ENCODE measurements around the gene ISCA1. TPM values are rescaled to one million over a fixed set of nuclear protein-coding genes. Genes with fewer than 3 reads are reported as not detected.

ISCA1 gene
- total RNA-seq, 1 experiment from 2014 or later, result 28.8 TPM

DNA sequence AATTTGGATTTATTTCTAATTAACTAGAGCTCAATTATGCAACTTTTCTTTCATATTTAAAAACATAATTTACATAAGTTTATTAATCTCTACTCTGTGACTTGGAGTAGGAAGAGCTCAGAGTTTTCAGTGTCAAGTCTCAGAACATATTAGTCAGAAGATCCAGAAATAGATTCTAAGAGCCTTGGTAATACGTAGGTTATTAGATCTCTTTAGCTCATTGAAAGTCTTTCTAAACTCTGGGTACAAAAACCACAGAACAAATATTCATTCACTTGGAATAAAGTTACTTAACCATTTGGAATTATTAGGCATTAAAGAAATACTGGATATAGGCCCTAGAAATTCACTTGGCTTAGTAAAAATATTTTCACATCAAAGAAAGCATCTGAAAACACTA lies 26.3 kb upstream of the ISCA1 start:
- Histone ChIP-seq H4K20me1 (ENCODE audit: low read length) (no peaks in the 10 kb centered on the region), H3K4me1 (ENCODE audit: insufficient read depth, low read length) (no peaks in the 10 kb centered on the region), H3K79me2 (ENCODE audit: low read length) (no peaks in the 10 kb centered on the region), H3K4me3 (ENCODE audit: low read length) (no peak overlapping the region), H3K9me3 (ENCODE audit: low read length) (no peaks in the 10 kb centered on the region), H3K9me2 (replicated peaks; ENCODE audit: low read length) (no peaks in the 10 kb centered on the region), H3K36me3 (ENCODE audit: low read depth, low read length) (peaks cover 24% of the 10 kb centered on the region), H3K27me3 (ENCODE audit: low read length) (no peaks in the 10 kb centered on the region), H3F3A (ENCODE audit: low read length, unreplicated experiment) (no peaks in the 10 kb centered on the region), H3K27ac (ENCODE audit: low read length) (no peak overlapping the region), H3K9ac (ENCODE audit: low read length) (no peak overlapping the region), H3K4me2 (ENCODE audit: low read length) (no peak overlapping the region), H2AFZ (ENCODE audit: low read length) (no peak overlapping the region)
- POLR2A ChIA-PET (ENCODE audit: unreplicated experiment), result no interaction called here
- CTCF ChIA-PET, result no interaction called here
- DNase-seq, result no peak
- TF ChIP-seq EZH2phosphoT487 (IDR thresholded peaks at IDR 0.05; ENCODE audit: borderline replicate concordance, low read length) (no peak), EZH2 (IDR thresholded peaks at IDR 0.05; ENCODE audit: low read length, unreplicated experiment) (no peak)
- TF ChIP-seq, protein P1, sequence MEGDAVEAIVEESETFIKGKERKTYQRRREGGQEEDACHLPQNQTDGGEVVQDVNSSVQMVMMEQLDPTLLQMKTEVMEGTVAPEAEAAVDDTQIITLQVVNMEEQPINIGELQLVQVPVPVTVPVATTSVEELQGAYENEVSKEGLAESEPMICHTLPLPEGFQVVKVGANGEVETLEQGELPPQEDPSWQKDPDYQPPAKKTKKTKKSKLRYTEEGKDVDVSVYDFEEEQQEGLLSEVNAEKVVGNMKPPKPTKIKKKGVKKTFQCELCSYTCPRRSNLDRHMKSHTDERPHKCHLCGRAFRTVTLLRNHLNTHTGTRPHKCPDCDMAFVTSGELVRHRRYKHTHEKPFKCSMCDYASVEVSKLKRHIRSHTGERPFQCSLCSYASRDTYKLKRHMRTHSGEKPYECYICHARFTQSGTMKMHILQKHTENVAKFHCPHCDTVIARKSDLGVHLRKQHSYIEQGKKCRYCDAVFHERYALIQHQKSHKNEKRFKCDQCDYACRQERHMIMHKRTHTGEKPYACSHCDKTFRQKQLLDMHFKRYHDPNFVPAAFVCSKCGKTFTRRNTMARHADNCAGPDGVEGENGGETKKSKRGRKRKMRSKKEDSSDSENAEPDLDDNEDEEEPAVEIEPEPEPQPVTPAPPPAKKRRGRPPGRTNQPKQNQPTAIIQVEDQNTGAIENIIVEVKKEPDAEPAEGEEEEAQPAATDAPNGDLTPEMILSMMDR (conservative IDR thresholded peaks at IDR 0.05; ENCODE audit: low read depth, low read length), result no peak
- intact Hi-C loops (cut with micrococcal nuclease), result no loop called here
- BruUV-seq (replicated peaks), result no TSS peak
- ATAC-seq, result no peak

DNA sequence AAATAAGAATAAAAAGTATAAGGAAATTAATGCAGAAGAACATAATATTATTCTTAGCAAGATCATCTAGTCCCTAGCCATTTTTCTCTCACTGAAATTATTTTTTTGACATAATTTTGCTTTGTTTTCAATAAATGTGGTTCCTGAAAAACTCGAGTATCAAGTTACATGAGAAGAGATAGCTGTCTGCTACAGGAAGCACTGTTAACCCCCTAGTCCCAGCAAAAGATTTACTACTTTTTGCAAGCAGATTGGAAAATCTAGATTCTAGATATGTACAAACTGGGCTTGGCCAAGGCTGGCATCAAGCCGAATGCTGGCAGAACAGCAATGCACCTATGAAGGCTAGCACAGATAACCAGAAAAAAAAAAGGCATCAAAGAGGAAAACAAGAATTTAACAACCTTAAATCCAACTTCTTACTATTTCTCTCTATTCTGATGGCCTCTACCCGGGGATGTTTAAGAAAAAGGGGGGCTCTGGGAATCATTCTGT lies 21.9 kb upstream of the ISCA1 start:
- ChIA-PET POLR2A (ENCODE audit: unreplicated experiment) (no interaction called here), CTCF (no interaction called here)
- TF ChIP-seq, protein P1 (conservative IDR thresholded peaks at IDR 0.05; ENCODE audit: low read depth, low read length), result no peak
- no peak for TF ChIP-seq EZH2 (IDR thresholded peaks at IDR 0.05; ENCODE audit: low read length, unreplicated experiment)
- TF ChIP-seq EZH2phosphoT487 (IDR thresholded peaks at IDR 0.05; ENCODE audit: borderline replicate concordance, low read length), result no peak
- Histone ChIP-seq H3K9me3 (ENCODE audit: low read length) (no peaks in the 10 kb centered on the region), H3F3A (ENCODE audit: low read length, unreplicated experiment) (no peaks in the 10 kb centered on the region), H3K36me3 (ENCODE audit: low read depth, low read length) (peaks cover 30% of the 10 kb centered on the region), H4K20me1 (ENCODE audit: low read length) (no peaks in the 10 kb centered on the region), H3K4me3 (ENCODE audit: low read length) (no peak overlapping the region), H3K9me2 (replicated peaks; ENCODE audit: low read length) (no peaks in the 10 kb centered on the region), H3K27ac (ENCODE audit: low read length) (no peak overlapping the region), H3K4me1 (ENCODE audit: insufficient read depth, low read length) (peaks cover 5% of the 10 kb centered on the region; the same call in 1 of the 2 replicates), H3K9ac (ENCODE audit: low read length) (no peak overlapping the region), H3K27me3 (ENCODE audit: low read length) (no peaks in the 10 kb centered on the region), H2AFZ (ENCODE audit: low read length) (no peak overlapping the region), H3K79me2 (ENCODE audit: low read length) (no peaks in the 10 kb centered on the region), H3K4me2 (ENCODE audit: low read length) (no peak overlapping the region)
- DNase-seq (no peak), ATAC-seq (no peak)
- BruUV-seq (replicated peaks), result no TSS peak
- intact Hi-C loops (cut with micrococcal nuclease), result no loop called here

DNA sequence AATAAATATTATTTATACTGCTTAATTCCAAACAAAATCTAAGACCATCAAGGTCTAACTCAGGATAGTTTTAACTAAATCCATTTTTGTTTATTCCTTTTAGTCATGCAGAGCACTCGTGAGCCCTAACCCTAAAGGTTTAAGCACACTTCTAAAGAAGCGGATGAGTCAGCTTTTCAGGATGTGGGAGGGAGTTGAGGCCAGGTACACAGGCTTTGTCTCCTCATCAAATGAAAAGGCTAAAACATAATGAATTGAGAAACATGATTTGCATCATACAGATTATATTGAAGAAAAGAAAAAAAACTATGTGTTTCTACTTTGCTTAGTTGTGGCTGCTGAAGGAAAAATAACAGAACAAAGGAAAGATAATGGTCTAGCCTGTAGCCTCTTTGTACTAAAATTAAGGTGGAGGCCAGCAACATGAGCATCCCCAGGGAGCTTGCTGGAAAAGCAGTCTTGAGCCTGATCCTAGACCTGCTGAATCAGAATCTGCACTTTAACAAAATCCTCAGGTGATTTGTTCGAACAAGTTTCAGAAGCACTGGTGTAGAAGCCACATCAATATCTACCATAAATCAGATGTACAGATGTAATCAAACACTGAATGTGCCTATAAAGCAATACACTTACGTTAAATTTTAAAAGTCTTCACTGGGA lies 21.1 kb upstream of the ISCA1 start:
- peak; percentile 64 for DNase-seq

More for the DNA sequence above, 21.1 kb upstream of the ISCA1 start:
- Histone ChIP-seq H3K36me3 (ENCODE audit: low read depth, low read length) (peaks cover 24% of the 10 kb centered on the region; the same call in 1 of the 2 replicates), H2AFZ (ENCODE audit: low read length) (no peak overlapping the region), H3K9me3 (ENCODE audit: low read length) (no peaks in the 10 kb centered on the region), H3K79me2 (ENCODE audit: low read length) (no peaks in the 10 kb centered on the region), H3K9me2 (replicated peaks; ENCODE audit: low read length) (no peaks in the 10 kb centered on the region), H3K4me2 (ENCODE audit: low read length) (no peak overlapping the region), H3K4me3 (ENCODE audit: low read length) (no peak overlapping the region), H3K27ac (ENCODE audit: low read length) (no peak overlapping the region), H3K4me1 (ENCODE audit: insufficient read depth, low read length) (peaks cover 5% of the 10 kb centered on the region; the same call in 1 of the 2 replicates), H4K20me1 (ENCODE audit: low read length) (no peaks in the 10 kb centered on the region), H3K27me3 (ENCODE audit: low read length) (no peaks in the 10 kb centered on the region), H3F3A (ENCODE audit: low read length, unreplicated experiment) (no peaks in the 10 kb centered on the region), H3K9ac (ENCODE audit: low read length) (no peak overlapping the region)
- TF ChIP-seq EZH2 (IDR thresholded peaks at IDR 0.05; ENCODE audit: low read length, unreplicated experiment), result no peak
- TF ChIP-seq EZH2phosphoT487 (IDR thresholded peaks at IDR 0.05; ENCODE audit: borderline replicate concordance, low read length), result no peak
- TF ChIP-seq, protein P1 (conservative IDR thresholded peaks at IDR 0.05; ENCODE audit: low read depth, low read length), result no peak
- no TSS peak for BruUV-seq (replicated peaks)
- intact Hi-C loops (cut with micrococcal nuclease), result no loop called here
- ChIA-PET POLR2A (ENCODE audit: unreplicated experiment) (no interaction called here), CTCF (no interaction called here)
- ATAC-seq, result peak; percentile 75
